GM18517 (cell line): ENCODE data around the gene CAMK2D.
"Not testable (repeated sequence)": the region's sequence is repeated elsewhere in the genome, so short reads cannot be mapped to it uniquely, and the experiment has no call there.

ENCODE experiments used
- ATAC-seq: cut with Tn5 transposase; IDR thresholded peaks from one replicate; pipeline ENCODE4 v1.9.1; 2021; ENCODE audit warnings: mild to moderate bottlenecking, moderate library complexity; ENCODE audit not compliant: unreplicated experiment

Gene CAMK2D

DNA sequence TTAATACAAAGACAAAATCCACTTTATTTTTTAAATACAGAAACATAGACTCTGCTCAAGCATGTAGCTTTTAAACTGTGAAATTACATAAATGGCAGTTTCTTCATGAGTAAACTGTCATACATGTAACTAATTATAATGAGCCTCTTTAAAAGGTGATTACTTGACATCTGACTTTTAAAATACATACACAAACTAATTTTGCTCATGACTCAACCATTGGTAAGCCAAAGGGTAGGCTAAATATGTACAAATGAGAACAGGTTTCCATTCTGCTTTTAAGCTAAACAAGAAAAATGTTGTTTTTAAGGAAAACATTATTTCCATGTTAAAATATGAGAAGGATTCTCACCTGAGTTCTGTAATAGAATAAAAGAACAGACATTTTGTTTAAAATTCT, 27.9 kb downstream of the CAMK2D start:
- ATAC-seq, result no peak

- ATAC-seq, result no peak
Observed at GRCh38 chr4:113732967-113733527, 28.5 kb downstream of the CAMK2D start.

DNA sequence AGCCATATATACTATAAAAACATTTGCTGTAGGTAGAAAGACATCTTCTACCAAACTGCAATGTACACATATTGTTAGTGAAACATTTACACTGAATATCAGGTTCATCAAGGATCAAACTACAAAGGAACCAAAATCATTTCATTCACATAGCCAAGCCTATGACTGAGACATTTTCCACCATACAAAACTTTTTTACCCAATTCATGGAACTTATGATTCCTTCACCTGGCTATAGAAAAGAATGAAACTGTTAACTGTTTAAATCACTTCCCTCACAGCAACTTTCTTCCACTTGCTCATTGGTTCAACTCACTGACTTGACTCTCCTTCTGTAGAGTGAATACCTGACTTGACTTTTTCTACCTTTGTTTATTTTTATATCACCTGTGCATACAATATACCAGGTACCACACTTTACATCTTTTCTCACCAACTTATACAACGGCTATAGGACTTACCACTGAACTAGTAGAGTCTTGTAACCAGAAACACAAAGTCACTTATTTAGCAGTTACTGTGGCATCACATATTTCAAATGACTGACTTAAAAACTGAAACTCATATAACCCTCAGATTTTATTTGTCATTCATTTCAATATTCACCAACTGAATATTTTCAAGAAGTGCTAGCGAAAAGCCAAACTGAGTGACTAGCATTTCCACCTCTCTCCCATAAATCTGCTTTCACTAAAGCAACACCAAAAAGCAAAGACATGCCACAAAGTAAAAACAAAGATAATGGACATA, 30.9 kb downstream of the CAMK2D start:
- ATAC-seq, result no peak

DNA sequence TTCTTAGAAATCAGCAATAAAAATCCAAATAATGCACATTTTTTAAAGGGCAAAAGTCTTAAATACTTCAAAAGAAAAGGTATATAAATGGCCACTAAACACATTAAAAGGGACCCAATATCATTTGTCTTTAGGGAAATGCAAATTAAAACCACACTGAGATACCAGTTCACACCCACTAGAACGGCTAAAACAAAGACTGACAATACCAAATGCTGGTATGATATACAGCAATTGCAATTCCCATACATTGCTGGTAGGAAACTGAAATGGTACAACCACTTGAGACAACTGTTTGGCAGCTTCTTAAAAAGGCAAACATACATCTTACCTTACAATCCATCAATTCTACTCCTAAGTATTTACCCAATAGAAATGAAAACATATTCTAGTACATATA, 33.7 kb downstream of the CAMK2D start:
- ATAC-seq, result no peak

- ATAC-seq, result no peak
Observed at GRCh38 chr4:113725963-113726362, 35.6 kb downstream of the CAMK2D start.

GRCh38 chr4:113718252-113718651, 43.3 kb downstream of the CAMK2D start:
- no peak for ATAC-seq

DNA sequence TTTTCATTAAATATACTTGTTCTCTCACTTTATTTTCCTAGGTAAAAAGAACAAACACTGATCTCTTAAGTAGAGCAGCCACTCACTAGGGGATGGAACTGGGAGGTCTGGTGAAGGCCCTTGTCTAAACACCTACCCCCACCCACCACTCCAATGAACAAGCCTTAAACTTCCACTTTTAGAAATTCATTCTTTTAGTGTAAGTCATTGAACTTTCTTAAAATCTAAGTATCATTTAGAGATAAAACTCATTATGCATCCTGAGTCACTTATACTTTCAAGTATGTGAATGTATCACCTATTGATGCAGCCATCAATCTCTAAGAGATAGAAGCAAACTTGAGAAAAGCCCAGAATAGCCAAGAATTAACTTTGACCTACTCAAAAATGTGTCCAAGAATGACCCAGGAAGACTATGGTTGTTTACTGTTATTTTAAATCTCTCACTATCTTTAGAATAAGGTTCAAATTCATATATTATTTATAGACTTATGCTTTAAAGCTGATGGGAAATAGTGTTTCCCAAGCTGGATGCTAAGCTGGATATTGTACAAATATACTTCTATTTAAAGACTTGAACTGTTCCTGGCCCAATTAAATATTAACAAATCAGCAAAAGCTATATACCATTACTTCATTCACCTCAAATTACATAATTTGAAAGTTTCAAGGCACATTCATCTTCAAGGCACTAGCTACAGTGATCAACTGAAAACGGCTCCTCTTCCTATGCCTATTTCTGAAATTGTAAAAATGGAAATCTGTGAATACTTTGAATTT, 49.5 kb downstream of the CAMK2D start:
- ATAC-seq, result no peak

DNA sequence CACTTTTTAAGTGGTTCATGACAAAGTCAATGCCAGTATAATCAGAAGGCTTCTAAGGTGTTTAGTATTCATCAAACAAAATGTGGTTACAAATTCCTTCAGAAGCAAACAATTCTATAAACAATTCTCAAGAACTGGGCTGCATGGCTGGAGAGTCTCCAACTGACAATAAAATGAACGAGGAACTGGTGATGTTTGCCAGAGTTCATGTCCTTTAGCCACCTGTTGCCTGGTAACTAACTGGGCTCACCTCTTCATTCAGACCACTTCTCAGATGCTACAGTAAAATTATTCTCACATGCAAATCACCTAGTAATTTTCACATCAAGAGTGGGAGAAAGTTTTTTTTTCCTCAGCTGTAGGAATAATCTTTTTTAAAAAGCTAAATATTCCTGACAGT, 53.3 kb downstream of the CAMK2D start:
- no peak for ATAC-seq

DNA sequence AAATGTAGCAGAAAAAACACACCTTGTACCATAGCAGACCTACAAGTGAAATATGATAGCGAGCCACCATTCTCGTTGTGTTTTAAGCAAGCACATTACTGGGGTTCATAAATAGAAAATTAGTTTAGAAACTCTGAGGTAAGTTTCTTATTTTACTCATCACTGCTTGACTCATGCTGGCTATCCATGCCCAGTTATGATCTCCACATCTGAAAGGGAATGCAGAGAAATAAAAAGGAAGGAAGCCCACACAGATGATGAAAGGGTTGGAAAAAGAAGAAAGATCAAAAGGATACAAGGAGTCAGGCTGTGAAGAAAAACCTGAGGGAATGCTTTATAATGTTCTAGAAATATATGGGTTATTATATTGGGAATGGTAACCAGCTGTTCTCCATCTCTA, 54.5 kb downstream of the CAMK2D start:
- ATAC-seq, result no peak

DNA sequence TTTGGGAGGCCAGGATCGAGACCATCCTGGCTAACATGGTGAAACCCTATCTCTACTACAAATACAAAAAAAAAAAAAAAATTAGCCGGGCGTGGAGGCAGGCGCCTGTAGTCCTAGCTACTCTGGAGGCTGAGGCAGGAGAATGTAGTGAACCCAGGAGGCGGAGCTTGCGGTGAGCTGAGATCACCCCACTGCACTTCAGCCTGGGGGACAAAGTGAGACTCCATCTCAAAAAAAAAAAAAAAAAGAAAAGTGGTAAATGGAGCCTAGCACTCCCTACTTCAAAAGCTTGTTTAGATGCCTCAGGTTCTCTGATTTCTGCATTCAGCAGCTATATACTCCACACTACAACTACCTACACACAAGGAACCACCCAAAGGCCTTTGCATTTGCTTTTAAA, 56.4 kb downstream of the CAMK2D start:
- ATAC-seq, result not testable (repeated sequence)

- ATAC-seq, result not testable (repeated sequence)
Observed at GRCh38 chr4:113702596-113702995, 58.9 kb downstream of the CAMK2D start.

DNA sequence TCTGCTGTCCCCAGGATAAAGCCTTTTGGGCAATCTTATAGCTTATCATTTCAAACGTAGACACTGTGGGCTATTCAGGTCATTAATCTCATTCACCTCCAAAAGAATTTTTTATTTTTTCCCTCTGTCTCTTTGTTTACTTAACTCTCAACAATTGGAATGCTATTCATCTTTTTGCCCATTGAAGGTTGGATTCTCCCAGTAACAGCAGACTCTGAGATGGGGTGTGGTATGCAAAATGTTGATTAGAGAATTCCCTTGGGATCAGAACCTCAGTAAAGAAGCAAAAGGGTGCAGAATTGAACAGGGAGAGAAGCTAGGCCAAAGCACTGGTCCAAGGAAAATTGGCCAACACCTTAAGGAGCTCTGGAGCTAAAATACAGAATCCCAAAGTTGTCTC, 60.4 kb downstream of the CAMK2D start:
- no peak for ATAC-seq

GRCh38 chr4:113700602-113701150, 60.9 kb downstream of the CAMK2D start:
- no peak for ATAC-seq

- no peak for ATAC-seq
Observed at GRCh38 chr4:113699772-113700171, 61.8 kb downstream of the CAMK2D start.

DNA sequence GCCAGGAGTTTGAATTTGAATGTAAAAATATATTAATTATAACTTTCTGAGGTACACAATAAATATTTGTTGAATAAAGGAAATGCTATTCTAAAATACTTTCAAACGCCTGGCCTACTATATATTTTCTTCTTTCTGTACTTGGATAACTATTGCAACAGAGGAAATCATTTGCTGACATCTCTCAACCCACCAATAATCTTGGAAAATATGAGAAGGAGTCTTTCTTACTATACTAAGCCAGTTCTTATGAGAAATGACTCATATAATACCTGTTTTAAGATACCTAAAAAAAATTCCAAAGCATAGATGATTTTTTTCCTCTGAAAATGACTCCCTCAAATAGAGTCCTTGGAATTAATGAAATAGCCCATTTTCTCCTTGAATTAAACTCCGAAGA, 64.1 kb downstream of the CAMK2D start:
- ATAC-seq, result no peak

GRCh38 chr4:113695328-113696169, 66.0 kb downstream of the CAMK2D start:
- ATAC-seq, result no peak

GRCh38 chr4:113694008-113694407, 67.5 kb downstream of the CAMK2D start:
- no peak for ATAC-seq

- peak; percentile 87 for ATAC-seq
Observed at GRCh38 chr4:113692809-113693411, 68.6 kb downstream of the CAMK2D start.

DNA sequence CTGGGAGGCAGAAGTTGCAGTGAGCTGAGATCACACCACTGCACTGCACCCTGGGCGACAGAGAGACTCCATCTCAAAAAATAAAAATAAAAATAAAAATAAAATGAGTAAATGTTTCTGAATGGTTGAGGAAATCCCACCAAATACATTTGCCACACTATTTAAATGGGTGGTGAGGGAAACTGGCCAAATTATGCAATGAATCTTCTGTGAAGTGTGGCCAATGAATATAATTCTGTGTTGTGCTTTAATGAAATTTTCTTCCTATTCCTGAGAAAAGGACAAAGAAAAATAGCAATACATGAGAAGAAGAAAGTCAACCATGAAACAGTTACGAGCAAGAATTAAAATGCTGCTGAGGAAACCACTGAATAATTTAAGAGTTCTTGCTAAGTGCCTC, 69.9 kb downstream of the CAMK2D start:
- ATAC-seq, result no peak

GRCh38 chr4:113689394-113689793, 72.1 kb downstream of the CAMK2D start:
- ATAC-seq, result no peak
